HPDE6-E6E7 (cell line): ENCODE measurements around the gene LGR6.
A peak's percentile ranks its signal among the peaks of the same experiment; 100 is the strongest.

ENCODE experiments used
- DNase-seq: peaks from one replicate; pipeline ENCODE4 v3.0.0; 2011; ENCODE audit warnings: missing footprints; ENCODE audit errors: extremely low spot score

The LGR6 gene

GRCh38 chr1:202200669-202201068, 7.1 kb downstream of the LGR6 start:
- no peak for DNase-seq

- DNase-seq, result no peak
Observed at GRCh38 chr1:202201266-202201665, 7.7 kb downstream of the LGR6 start.

- no peak for DNase-seq
Observed at GRCh38 chr1:202201971-202202370, 8.4 kb downstream of the LGR6 start.

- no peak for DNase-seq
Observed at GRCh38 chr1:202202500-202203168, 9.0 kb downstream of the LGR6 start.

GRCh38 chr1:202203238-202204039, 9.8 kb downstream of the LGR6 start:
- DNase-seq, result no peak

GRCh38 chr1:202204065-202204464, 10.5 kb downstream of the LGR6 start:
- DNase-seq, result no peak

GRCh38 chr1:202205523-202206190, 12.1 kb downstream of the LGR6 start:
- DNase-seq, result no peak

GRCh38 chr1:202207292-202207691, 13.7 kb downstream of the LGR6 start:
- DNase-seq, result no peak

GRCh38 chr1:202208351-202208857, 14.8 kb downstream of the LGR6 start:
- no peak for DNase-seq

- DNase-seq, result no peak
Observed at GRCh38 chr1:202210385-202210784, 16.8 kb downstream of the LGR6 start.

- DNase-seq, result no peak
Observed at GRCh38 chr1:202210969-202211368, 17.4 kb downstream of the LGR6 start.

- DNase-seq, result no peak
Observed at GRCh38 chr1:202212787-202213186, 19.2 kb downstream of the LGR6 start.

GRCh38 chr1:202213361-202214088, 19.9 kb downstream of the LGR6 start:
- peak; percentile 61 for DNase-seq

- DNase-seq, result no peak
Observed at GRCh38 chr1:202214089-202214843, 20.7 kb downstream of the LGR6 start.

- DNase-seq, result no peak
Observed at GRCh38 chr1:202215472-202216130, 22.0 kb downstream of the LGR6 start.

- DNase-seq, result no peak
Observed at GRCh38 chr1:202216691-202217090, 23.1 kb downstream of the LGR6 start.

- DNase-seq, result no peak
Observed at GRCh38 chr1:202217516-202217915, 23.9 kb downstream of the LGR6 start.

- no peak for DNase-seq
Observed at GRCh38 chr1:202217951-202218350, 24.4 kb downstream of the LGR6 start.

GRCh38 chr1:202220733-202221132, 27.1 kb downstream of the LGR6 start:
- DNase-seq, result no peak
